ENCODE results near the gene ARG2. TPM values are rescaled to one million over a fixed set of nuclear protein-coding genes. Genes with fewer than 3 reads are reported as not detected.

ARG2 gene
- total RNA-seq, 2 experiments from 2014 or later: 6.8 to 7.7 TPM

DNA sequence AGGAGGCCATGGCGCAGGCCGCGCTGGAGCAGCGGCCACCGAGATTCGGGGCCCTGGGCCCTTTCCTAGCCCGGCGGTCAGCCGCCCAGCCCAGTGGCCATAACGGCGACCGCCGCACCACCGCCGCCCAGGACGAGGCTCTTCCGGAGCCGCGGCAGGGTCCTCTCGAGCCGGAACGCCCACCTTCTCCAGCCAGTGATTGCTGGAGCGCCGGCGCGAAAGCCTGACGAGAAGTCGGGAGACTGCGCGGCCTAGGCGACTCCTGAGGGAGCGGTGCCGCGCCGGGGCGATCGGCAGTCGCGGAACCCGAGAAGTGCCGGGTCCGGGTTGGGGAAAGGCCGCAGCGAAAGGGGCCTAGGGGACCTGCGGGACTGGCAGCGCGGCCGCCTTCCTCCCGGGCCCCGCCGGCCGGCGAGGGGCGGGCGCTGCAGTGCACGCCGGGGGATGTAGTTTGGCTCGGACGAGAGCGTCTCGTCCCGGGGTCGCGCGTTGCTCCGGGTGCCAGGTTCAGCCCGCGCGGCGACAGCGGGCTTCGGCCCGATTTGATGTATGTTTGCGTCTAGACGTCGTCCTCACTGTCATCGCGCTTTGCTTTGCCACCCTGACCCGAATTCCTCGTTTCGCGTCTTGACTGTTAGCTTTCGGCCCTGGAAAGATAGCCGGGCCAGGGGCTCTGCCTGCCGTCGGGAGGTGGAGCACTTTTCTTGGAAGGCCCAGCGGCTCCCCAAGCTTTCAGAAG is 54.9 kb downstream of the ARG2 start, which contains the start of gene VTI1B:
Gene VTI1B (minus strand): TSS at position 153 of the 739 bp plus-strand sequence. CDS start 143 bp downstream, at position 10.
- POLR2A ChIA-PET: interaction anchor here (1.0 to 3.9 kb wide), 7 partner anchors 19 to 315 kb away, joined by 3 to 69 read pairs (median 4); partner anchors contain the start of genes ATP6V1D, EIF2S1, PIGH and RDH11
- peaks cover 32% of the 10 kb centered on the region for H3K4me1 Mint-ChIP-seq
- no peaks in the 10 kb centered on the region for H3K9me3 Mint-ChIP-seq
- CTCF ChIA-PET: interaction anchor here (0.8 to 3.5 kb wide), 9 partner anchors 9 to 315 kb away, joined by 3 to 11 read pairs (median 5); partner anchors contain the start of genes ATP6V1D, EIF2S1, PIGH and RDH11
- H3K27me3 Mint-ChIP-seq: no peaks in the 10 kb centered on the region
- peak within 1 kb of the TSS; percentile 75 for H3K27ac Mint-ChIP-seq
- peak; percentile 77 for DNase-seq
- H3K36me3 Mint-ChIP-seq (ENCODE audit: low read depth): peaks cover 27% of the 10 kb centered on the region
- peak within 1 kb of the TSS; percentile 80 for H3K4me3 Mint-ChIP-seq

DNA sequence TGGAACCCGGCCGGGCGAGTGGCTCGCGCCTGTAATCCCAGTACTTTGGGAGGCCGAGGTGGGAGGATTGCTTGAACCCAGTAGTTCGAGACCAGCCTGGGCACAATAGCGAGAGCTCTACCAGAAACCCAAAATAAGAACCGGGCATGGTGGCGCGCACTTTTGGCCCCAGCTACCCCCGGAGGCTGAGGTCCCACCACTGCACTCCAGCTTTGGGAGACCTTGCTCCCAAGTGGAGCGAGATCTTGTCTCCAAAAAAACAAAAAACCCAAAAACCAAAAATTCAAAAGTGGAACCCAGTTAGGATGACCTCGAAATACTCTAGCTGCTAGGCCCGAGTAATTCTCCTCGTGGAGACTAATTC is 55.5 kb downstream of the ARG2 start:
- ChIA-PET CTCF (interaction anchor here (0.8 to 3.5 kb wide), 5 partner anchors 17 to 75 kb away, joined by 3 to 11 read pairs (median 5); partner anchors contain the start of genes PIGH and RDH11), POLR2A (interaction anchor here (1.4 to 3.9 kb wide), 2 partner anchors 18 to 316 kb away, joined by 3 to 69 read pairs; partner anchors contain the start of genes ATP6V1D and RDH11)
- no peak for DNase-seq
- H3K9me3 Mint-ChIP-seq: no peaks in the 10 kb centered on the region
- peak overlapping the region; percentile 75 for H3K27ac Mint-ChIP-seq
- H3K4me1 Mint-ChIP-seq: peaks cover 35% of the 10 kb centered on the region
- H3K27me3 Mint-ChIP-seq: no peaks in the 10 kb centered on the region
- peaks cover 25% of the 10 kb centered on the region for H3K36me3 Mint-ChIP-seq (ENCODE audit: low read depth)
- peak overlapping the region; percentile 80 for H3K4me3 Mint-ChIP-seq

DNA sequence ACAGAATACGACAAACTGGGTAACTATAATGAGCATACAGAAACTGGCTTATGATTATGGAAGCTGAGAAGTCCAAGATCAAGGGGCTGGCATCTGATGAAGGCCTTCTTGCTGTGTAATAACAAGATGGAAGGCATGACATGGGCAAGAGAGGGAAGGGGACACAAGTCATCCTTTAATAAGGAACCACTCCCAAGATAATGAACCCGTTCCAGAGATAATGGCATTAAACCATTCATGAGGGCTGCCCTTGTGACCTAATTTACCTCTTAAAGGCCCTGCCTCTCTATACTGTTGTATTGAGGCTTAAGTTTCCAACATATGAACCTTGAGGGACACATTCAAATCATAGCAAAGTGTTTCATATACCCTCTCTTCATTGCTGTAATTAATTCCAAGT is 59.3 kb downstream of the ARG2 start:
- Mint-ChIP-seq H3K4me3 (no peak overlapping the region), H3K4me1 (peaks cover 38% of the 10 kb centered on the region), H3K36me3 (ENCODE audit: low read depth) (peaks cover 50% of the 10 kb centered on the region), H3K27ac (no peak overlapping the region), H3K9me3 (no peaks in the 10 kb centered on the region), H3K27me3 (no peaks in the 10 kb centered on the region)
- CTCF ChIA-PET: interaction anchor here (1.3 to 1.8 kb wide), 2 partner anchors 26 to 60 kb away, joined by 3 to 4 read pairs; partner anchors contain the start of gene ARG2
- no peak for DNase-seq
- POLR2A ChIA-PET: interaction anchor here (1.9 to 5.4 kb wide), 2 partner anchors 10 to 16 kb away, joined by 5 to 35 read pairs; partner anchors contain the start of gene RDH11

DNA sequence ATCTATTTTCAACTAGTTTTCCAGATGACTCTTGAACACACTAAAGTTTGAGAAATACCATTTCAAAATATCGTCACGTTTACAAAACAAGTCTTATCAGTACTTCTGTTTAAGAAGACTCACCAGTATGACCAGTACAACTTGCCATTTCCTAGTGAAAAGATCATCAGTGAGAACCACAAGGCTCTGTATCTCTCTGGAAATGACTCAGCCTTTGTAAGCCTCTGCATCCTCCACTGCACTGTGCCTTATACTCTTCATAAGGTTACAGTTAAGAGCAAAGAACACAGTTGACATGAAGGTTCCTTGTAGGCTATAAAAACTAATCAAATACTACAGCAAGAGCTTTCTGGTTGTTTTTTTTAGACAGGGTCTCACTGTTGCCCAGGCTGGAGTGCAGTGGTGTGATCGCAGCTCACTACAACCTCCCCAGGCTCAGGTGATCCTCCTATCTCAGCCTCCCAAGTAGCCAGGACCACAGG is 60.4 kb downstream of the ARG2 start:
- Mint-ChIP-seq H3K27ac (peak overlapping the region; percentile 66), H3K9me3 (no peaks in the 10 kb centered on the region), H3K27me3 (no peaks in the 10 kb centered on the region), H3K36me3 (ENCODE audit: low read depth) (peaks cover 61% of the 10 kb centered on the region), H3K4me3 (no peak overlapping the region), H3K4me1 (peaks cover 36% of the 10 kb centered on the region)
- ChIA-PET POLR2A (interaction anchor here (1.0 to 5.4 kb wide), 4 partner anchors 11 to 320 kb away, joined by 3 to 35 read pairs (median 6); partner anchors contain the start of genes ATP6V1D, EIF2S1 and RDH11), CTCF (interaction anchor here (0.8 to 1.8 kb wide), 5 partner anchors 13 to 153 kb away, joined by 3 to 5 read pairs (median 3); partner anchors contain the start of genes ARG2 and RDH11)
- DNase-seq: peak; percentile 47

DNA sequence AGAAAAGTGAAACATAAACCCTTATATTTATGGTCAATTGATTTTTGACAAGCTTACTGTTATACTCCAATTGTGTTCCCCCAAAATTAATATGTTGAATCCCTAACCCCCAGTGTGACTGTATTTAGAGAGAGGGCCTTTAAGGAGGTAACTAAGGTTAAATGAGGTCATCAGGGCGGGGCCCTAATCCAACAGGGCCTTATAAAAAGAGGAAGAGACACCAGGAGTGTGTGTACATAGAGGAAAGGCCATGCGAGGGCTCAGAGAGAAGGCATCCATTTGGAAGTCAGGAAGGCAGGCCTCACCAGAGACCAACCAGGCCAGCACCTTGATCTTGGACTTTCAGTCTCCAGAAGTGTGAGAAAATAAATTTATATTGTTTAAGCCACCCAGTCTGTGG is 61.2 kb downstream of the ARG2 start:
- no peak for DNase-seq
- Mint-ChIP-seq H3K9me3 (no peaks in the 10 kb centered on the region), H3K4me3 (no peak overlapping the region), H3K27me3 (no peaks in the 10 kb centered on the region), H3K27ac (peak overlapping the region; percentile 66), H3K36me3 (ENCODE audit: low read depth) (peaks cover 65% of the 10 kb centered on the region), H3K4me1 (peaks cover 31% of the 10 kb centered on the region)
- CTCF ChIA-PET: interaction anchor here (0.8 to 1.8 kb wide), 4 partner anchors 14 to 154 kb away, joined by 3 to 5 read pairs (median 4); partner anchors contain the start of gene RDH11
- POLR2A ChIA-PET: interaction anchor here (1.0 to 5.4 kb wide), 4 partner anchors 11 to 321 kb away, joined by 3 to 35 read pairs (median 6); partner anchors contain the start of genes ATP6V1D, EIF2S1 and RDH11

DNA sequence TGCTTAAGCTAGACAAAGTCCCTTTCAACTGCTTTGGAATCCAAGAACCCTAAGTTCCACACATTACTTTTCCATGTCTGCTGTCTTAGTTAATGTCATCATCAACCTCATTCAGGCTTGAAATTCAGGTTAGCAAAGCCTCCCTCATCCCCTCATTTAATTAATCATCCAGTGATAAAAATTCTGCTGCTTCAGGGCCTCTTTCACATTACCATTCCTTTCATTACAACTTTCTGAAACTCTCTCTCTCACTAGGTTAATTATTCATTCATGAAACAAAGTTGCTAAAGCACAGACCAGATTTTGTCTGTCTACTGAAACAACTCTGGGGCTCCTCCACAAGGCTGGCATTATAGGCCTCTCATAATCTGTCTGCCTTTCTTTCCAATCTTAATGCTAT is 64.1 kb downstream of the ARG2 start:
- Mint-ChIP-seq H3K4me3 (no peak overlapping the region), H3K27ac (no peak overlapping the region), H3K9me3 (no peaks in the 10 kb centered on the region), H3K27me3 (no peaks in the 10 kb centered on the region), H3K4me1 (peaks cover 27% of the 10 kb centered on the region), H3K36me3 (ENCODE audit: low read depth) (peaks cover 68% of the 10 kb centered on the region)
- CTCF ChIA-PET: interaction anchor here (1.2 kb wide), 1 partner anchor 84 kb away, joined by 3 read pairs; the partner anchor contains the start of gene PIGH
- DNase-seq: no peak
- POLR2A ChIA-PET: interaction anchor here (1.2 kb wide), 1 partner anchor 8 kb away, joined by 4 read pairs; no protein-coding TSS in a partner anchor

DNA sequence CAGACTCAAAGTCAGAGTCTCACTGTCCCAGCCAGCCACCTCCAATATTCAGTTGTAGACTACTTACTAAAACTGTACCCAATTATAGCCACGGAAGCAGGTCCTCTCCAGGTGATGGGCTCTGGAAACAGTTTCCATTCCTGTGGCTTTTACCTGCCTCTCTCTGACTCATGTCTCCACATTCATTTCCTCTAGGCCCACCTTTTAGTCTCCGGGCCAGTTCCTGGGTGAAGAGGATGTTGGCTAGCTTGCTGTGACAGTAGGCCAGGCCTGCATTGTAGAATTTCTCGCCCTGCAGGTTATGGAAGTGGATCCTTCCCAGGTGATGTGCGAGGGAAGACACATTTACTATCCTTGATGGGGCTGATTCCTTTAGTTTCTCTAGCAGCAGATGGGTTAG is 70.3 kb downstream of the ARG2 start:
- peaks cover 71% of the 10 kb centered on the region for H3K36me3 Mint-ChIP-seq (ENCODE audit: low read depth)
- H3K4me3 Mint-ChIP-seq: no peak overlapping the region
- no peaks in the 10 kb centered on the region for H3K9me3 Mint-ChIP-seq
- H3K27ac Mint-ChIP-seq: no peak overlapping the region
- CTCF ChIA-PET: interaction anchor here (2.8 kb wide), 1 partner anchor 90 kb away, joined by 9 read pairs; the partner anchor contains the start of gene PIGH
- DNase-seq: no peak
- POLR2A ChIA-PET: no interaction called here
- H3K27me3 Mint-ChIP-seq: no peaks in the 10 kb centered on the region
- peaks cover 28% of the 10 kb centered on the region for H3K4me1 Mint-ChIP-seq

DNA sequence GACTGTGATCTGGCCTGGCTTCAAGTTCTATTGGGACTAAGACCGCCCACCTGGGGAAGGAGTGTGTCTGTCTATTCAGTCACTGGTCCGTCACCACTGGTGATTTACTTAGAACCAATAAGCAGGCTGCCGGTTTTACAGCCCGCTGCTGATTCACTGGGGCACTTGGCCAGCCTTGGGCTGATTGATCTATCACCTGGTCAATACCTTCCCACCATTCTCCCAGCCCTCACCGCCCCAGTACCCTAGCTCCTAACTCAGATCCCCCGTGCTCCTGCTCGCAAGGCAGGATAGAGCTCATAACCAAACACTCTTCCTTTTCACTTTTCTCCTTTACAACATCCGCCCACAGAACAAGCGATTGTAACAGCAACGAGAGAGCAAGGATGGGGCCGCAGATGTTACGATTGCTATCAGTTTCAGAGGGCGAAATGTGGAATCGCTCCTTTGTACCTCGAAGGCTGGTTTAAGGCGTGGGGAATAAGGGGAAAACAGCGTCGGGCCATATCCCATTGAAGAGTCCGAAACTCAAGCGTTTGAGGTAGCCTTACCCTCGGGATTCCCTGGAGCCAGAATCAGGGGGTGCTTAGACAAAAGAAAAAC is 75.2 kb downstream of the ARG2 start:
- no peaks in the 10 kb centered on the region for H3K27me3 Mint-ChIP-seq
- CTCF ChIA-PET: interaction anchor here (0.7 to 5.3 kb wide), 9 partner anchors 9 to 335 kb away, joined by 3 to 40 read pairs (median 5); partner anchors contain the start of genes ATP6V1D, PIGH and VTI1B
- peaks cover 30% of the 10 kb centered on the region for H3K36me3 Mint-ChIP-seq (ENCODE audit: low read depth)
- POLR2A ChIA-PET: interaction anchor here (1.0 to 5.8 kb wide), 13 partner anchors 8 to 1098 kb away, joined by 3 to 69 read pairs (median 8); partner anchors contain the start of genes ATP6V1D, EIF2S1, PIGH and RAD51B
- peak overlapping the region; percentile 89 for H3K27ac Mint-ChIP-seq
- H3K4me1 Mint-ChIP-seq: peaks cover 34% of the 10 kb centered on the region
- H3K9me3 Mint-ChIP-seq: no peaks in the 10 kb centered on the region
- DNase-seq: peak; percentile 81
- H3K4me3 Mint-ChIP-seq: peak overlapping the region; percentile 89

DNA sequence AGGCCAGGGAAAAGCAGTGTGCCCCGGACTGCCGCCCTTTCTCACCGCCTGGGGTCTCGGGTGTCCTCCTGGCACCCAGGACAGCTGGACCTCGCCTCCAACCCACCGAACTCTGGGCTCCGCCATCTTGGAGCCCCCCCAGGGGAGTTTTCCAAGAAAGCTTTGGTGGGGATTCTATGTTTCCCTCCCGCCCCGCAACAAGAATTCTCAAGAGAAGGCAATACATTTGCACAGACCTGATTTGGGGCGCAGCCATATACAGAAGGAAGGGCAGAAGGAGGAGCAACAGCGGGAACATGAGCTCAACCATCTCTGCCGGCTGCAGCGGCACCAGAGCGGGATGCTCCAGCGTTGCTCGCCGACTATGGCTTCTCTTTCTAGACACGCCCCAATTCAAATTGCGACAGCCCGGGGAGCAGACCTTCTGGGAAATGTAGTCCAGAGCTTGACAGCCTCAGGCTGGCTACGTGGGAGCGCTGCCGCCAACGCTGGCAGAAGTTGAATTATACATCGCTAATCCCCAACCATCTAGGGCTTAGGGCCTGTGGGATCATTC is 75.8 kb downstream of the ARG2 start, which contains the start of gene RDH11:
Gene RDH11 (minus strand): TSS at position 371 of the 556 bp plus-strand sequence. CDS start 61 bp downstream, at position 310.
- no peaks in the 10 kb centered on the region for H3K27me3 Mint-ChIP-seq

DNA sequence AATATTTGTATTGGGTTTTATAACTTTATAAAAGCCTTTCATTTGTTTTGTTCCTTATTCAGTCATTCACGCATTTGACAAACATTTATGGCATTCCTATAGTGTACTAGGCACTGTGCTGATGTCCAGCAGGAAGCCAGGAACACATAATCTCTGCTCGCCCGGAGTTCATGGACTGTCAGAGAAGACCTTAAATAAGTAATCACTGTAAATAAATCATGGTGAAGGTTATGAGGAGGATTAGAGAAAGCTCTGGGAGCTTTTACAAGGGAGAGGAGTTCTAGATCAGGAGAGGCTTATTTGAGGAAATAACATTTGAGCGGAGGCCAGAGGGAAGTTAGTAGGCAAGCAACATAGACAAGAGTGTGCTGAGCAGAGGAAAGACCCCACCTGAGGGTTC is 77.3 kb downstream of the ARG2 start:
- Mint-ChIP-seq H3K27me3 (no peaks in the 10 kb centered on the region), H3K36me3 (ENCODE audit: low read depth) (peaks cover 9% of the 10 kb centered on the region), H3K4me1 (peaks cover 28% of the 10 kb centered on the region), H3K27ac (no peak overlapping the region), H3K9me3 (no peaks in the 10 kb centered on the region), H3K4me3 (no peak overlapping the region)
- ChIA-PET CTCF (interaction anchor here (2.4 kb wide), 1 partner anchor 97 kb away, joined by 9 read pairs; the partner anchor contains the start of gene PIGH), POLR2A (interaction anchor here (1.6 kb wide), 1 partner anchor 23 kb away, joined by 3 read pairs; no protein-coding TSS in a partner anchor)
- no peak for DNase-seq

More for the DNA sequence above, 75.8 kb downstream of the ARG2 start, which contains the start of gene RDH11:
- peaks cover 30% of the 10 kb centered on the region for H3K4me1 Mint-ChIP-seq
- ChIA-PET POLR2A (interaction anchor here (0.7 to 5.8 kb wide), 16 partner anchors 9 to 1098 kb away, joined by 3 to 69 read pairs (median 5); partner anchors contain the start of genes ATP6V1D, EIF2S1, PIGH and RAD51B), CTCF (interaction anchor here (0.8 to 5.3 kb wide), 9 partner anchors 8 to 336 kb away, joined by 3 to 40 read pairs (median 5); partner anchors contain the start of genes ATP6V1D, PIGH and VTI1B)
- H3K4me3 Mint-ChIP-seq: peak within 1 kb of the TSS; percentile 89
- peaks cover 25% of the 10 kb centered on the region for H3K36me3 Mint-ChIP-seq (ENCODE audit: low read depth)
- H3K27ac Mint-ChIP-seq: peak within 1 kb of the TSS; percentile 89
- peak; percentile 88 for DNase-seq
- H3K9me3 Mint-ChIP-seq: no peaks in the 10 kb centered on the region

DNA sequence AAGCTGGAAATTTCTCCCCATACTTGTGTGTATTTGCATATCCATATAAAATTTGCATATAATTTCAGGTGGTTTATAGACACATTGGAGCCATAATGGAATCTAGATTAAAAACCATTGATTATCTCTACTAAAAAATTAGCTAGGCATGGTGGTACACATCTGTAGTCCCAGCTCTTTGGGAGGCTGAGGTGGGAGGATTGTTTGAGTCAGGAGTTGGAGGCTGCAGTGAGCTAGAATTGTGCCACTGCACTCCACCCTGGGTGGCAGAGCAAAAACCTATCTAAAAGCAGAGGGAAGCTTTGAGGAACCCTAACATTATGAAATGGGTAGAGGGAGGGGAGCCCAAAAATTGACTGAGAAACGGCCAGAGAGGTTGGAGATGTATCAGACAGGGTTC is 78.5 kb downstream of the ARG2 start:
- no peak overlapping the region for H3K4me3 Mint-ChIP-seq
- POLR2A ChIA-PET: interaction anchor here (1.6 kb wide), 1 partner anchor 24 kb away, joined by 3 read pairs; no protein-coding TSS in a partner anchor
- no peak overlapping the region for H3K27ac Mint-ChIP-seq
- H3K36me3 Mint-ChIP-seq (ENCODE audit: low read depth): no peaks in the 10 kb centered on the region
- CTCF ChIA-PET: interaction anchor here (1.5 to 2.4 kb wide), 2 partner anchors 98 to 114 kb away, joined by 3 to 9 read pairs; partner anchors contain the start of gene PIGH
- H3K9me3 Mint-ChIP-seq: no peaks in the 10 kb centered on the region
- DNase-seq: no peak
- H3K4me1 Mint-ChIP-seq: peaks cover 21% of the 10 kb centered on the region
- no peaks in the 10 kb centered on the region for H3K27me3 Mint-ChIP-seq
